Eye (tissue), 1 donor: ENCODE results near the gene FREY1.

Source experiments
- DNase-seq: peaks from one replicate; pipeline ENCODE4 v3.0.0-alpha.2; 2015

Gene FREY1

GRCh38 chr11:45860764-45861510, 46.1 kb downstream of the FREY1 start:
- no peak for DNase-seq

DNA sequence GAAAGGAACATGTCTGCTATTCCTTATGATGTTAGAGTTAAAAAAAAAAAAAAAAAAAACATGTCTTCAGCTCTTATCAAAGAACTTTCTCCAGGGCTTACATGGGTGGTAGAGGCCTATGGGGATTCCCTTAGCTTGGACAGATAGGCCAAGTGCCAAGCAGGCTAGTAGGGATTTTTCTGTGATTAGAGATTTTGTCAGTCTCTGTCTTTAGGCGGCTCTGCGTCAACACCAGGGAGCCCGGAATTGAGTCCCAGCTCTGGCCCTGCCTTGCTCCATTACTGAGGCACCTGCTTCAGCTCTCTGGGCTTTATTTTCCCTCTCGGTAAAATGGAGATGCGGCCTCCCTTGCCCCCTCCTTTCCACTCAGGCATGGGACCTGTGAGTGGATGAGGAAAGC, 46.7 kb downstream of the FREY1 start:
- no peak for DNase-seq

DNA sequence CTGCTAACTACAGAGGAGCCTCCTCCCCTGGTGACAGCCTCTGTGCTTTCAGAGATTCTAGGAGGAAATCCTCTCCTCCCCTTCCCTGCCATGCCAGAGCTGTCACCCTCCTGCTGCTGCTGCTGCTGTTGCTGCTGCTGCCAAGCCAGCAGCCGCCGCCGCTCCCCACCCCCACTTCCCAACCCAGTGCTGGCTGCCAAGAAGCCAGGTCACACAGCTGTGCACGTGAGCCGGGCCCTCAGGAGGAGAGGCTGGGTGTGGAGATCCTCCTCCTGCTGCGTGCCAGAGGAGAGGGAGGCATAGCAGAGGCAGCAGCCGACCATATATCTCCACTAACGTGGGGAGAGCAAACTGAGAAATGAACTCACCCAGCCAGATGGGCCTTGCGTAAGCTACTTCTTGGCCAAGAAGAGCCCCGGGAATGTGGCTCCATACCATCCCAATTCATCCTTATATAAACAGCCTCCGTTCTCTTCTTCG, 47.4 kb downstream of the FREY1 start:
- peak; percentile 91 for DNase-seq

- no peak for DNase-seq
Measured at GRCh38 chr11:45858751-45859398, 48.2 kb downstream of the FREY1 start.

- peak; percentile 88 for DNase-seq
Measured at GRCh38 chr11:45857961-45858474, 49.1 kb downstream of the FREY1 start.
